HepG2 (cell line): ENCODE data around the gene POLR1E. TPM values are rescaled to one million over a fixed set of nuclear protein-coding genes. Genes with fewer than 3 reads are reported as not detected.

Experiments
- ATAC-seq: fragments of 200-7000 bp; cut with Tn5 transposase; 3 replicates; pipeline ENCODE4 v1.9.1; 2020; ENCODE audit warnings: mild to moderate bottlenecking, moderate library complexity
- BruUV-seq: library from RNA; stranded (reverse); fragments of 400-500 nt; replicated peaks from 2 replicates; lab custom pipeline; 2021; lab: Mats Ljungman, UMichigan
- CTCF ChIA-PET: fragments of 300-600 bp; formaldehyde crosslinking; extraction: SDS; loops from one replicate; lab custom pipeline; 2021; ENCODE audit warnings: low total read pairs, inconsistent platforms, low intra/inter-chr PET ratio; lab: Yijun Ruan, JAX
- POLR2A ChIA-PET: fragments of 350-600 bp; sonication (Branson Sonifier 250); formaldehyde crosslinking; loops from one replicate; lab custom pipeline; 2020; ENCODE audit warnings: antibody characterized with exemption, inconsistent platforms; lab: Yijun Ruan, JAX
- DNase-seq: peaks from one replicate; pipeline ENCODE4 v3.0.0-alpha.2; 2015; ENCODE audit warnings: low spot score
- FAIRE-seq: peaks from 3 replicates; lab custom pipeline; 2011; peaks lifted over from hg19 to GRCh38; lab: Jason Lieb, UNC
- H2AFZ ChIP-seq: one replicate; pipeline ENCODE4 v1.6.1; 2011; ENCODE audit warnings: low read length, inconsistent platforms
- H3K27ac ChIP-seq: fragments of 300-600 bp; 3 replicates; pipeline ENCODE4 v1.8.0; 2011; ENCODE audit warnings: mixed run types, mild to moderate bottlenecking, mixed read lengths, low read length, inconsistent platforms; ENCODE audit not compliant: insufficient read depth; ENCODE audit errors: extremely low read length
- H3K27me3 ChIP-seq, 2 experiments: fragments of 200-600 bp in 1 of 2; 2 replicates in 1 of 2; 3 replicates in 1 of 2; pipeline versions ENCODE4 v1.6.0 to v1.8.0; 2011; ENCODE audit warnings: low read length in 2 of 2, mild to moderate bottlenecking in 2 of 2, moderate library complexity in 2 of 2, inconsistent platforms in 1 of 2; ENCODE audit not compliant: insufficient read depth in 2 of 2, control insufficient read depth in 1 of 2
- H3K36me3 ChIP-seq, 2 experiments: fragments of 200-600 bp in 1 of 2; replicated peaks in 1 of 2; 2 replicates in 1 of 2; 3 replicates in 1 of 2; pipeline versions ENCODE4 v1.5.1 to v1.8.0; 2011; ENCODE audit warnings: low read length in 2 of 2, inconsistent platforms in 1 of 2; ENCODE audit not compliant: insufficient read depth in 2 of 2, control insufficient read depth in 1 of 2
- H3K4me1 ChIP-seq: 2 replicates; pipeline ENCODE4 v1.5.1; 2012; ENCODE audit warnings: low read length, inconsistent platforms; ENCODE audit not compliant: insufficient read depth
- H3K4me2 ChIP-seq: 2 replicates; pipeline ENCODE4 v1.6.0; 2011; ENCODE audit warnings: low read depth, low read length, inconsistent platforms
- H3K4me3 ChIP-seq, 3 experiments: fragments of 200-600 bp in 1 of 3; sonication (generic), shearing (Covaris generic) in 1 of 3; replicated peaks in 1 of 3; 2 replicates each; pipeline ENCODE4 v1.5.1; 2011 to 2016; ENCODE audit warnings: low read length in 3 of 3, inconsistent platforms in 2 of 3, low read depth in 2 of 3, mild to moderate bottlenecking in 2 of 3, control low read depth in 1 of 3, mixed read lengths in 1 of 3; ENCODE audit not compliant: insufficient read depth in 1 of 3
- H3K79me2 ChIP-seq: one replicate; pipeline ENCODE4 v1.6.1; 2011; ENCODE audit warnings: low read length, inconsistent platforms; ENCODE audit not compliant: insufficient read depth
- H3K9ac ChIP-seq: 2 replicates; pipeline ENCODE4 v1.6.0; 2011; ENCODE audit warnings: mild to moderate bottlenecking, low read depth, low read length, inconsistent platforms; ENCODE audit not compliant: insufficient read depth
- H3K9me3 ChIP-seq: 2 replicates; pipeline ENCODE4 v1.5.1; 2012; ENCODE audit warnings: mild to moderate bottlenecking, low read length
- H4K20me1 ChIP-seq: 2 replicates; pipeline ENCODE4 v1.6.0; 2011; ENCODE audit warnings: inconsistent platforms, mild to moderate bottlenecking, low read length, moderate library complexity; ENCODE audit not compliant: insufficient read depth
- KDM5A ChIP-seq: fragments of 200-600 bp; sonication (generic); IDR thresholded peaks from 2 replicates; pipeline ENCODE4 v1.7.0; 2018; ENCODE audit warnings: antibody characterized with exemption, mild to moderate bottlenecking, low read length, borderline replicate concordance
- PAWR ChIP-seq: sonication (generic); formaldehyde crosslinking; IDR thresholded peaks from 2 replicates; pipeline ENCODE4 v1.4.0; 2020; ENCODE audit warnings: missing genetic modification reagents, mild to moderate bottlenecking, borderline replicate concordance
- RFX5 ChIP-seq: IDR thresholded peaks from 2 replicates; pipeline ENCODE4 v1.6.1; 2011; ENCODE audit warnings: low read depth, low read length, improper control_type of control experiment
- TCF12 ChIP-seq, 2 experiments: fragments of 450-650 bp in 1 of 2; sonication (generic) in 1 of 2; formaldehyde crosslinking in 1 of 2; IDR thresholded peaks; 2 replicates each; pipeline versions ENCODE4 v1.6.1 to v1.8.0; 2017 to 2022; ENCODE audit warnings: antibody characterized with exemption in 1 of 2, mild to moderate bottlenecking in 1 of 2, missing genetic modification reagents in 1 of 2, moderate library complexity in 1 of 2
- ZC3H13 ChIP-seq: sonication (generic); formaldehyde crosslinking; IDR thresholded peaks from 2 replicates; pipeline ENCODE4 v1.8.1; 2023; ENCODE audit warnings: mild to moderate bottlenecking, missing genetic modification reagents, moderate library complexity
- ZFY ChIP-seq: sonication (generic); formaldehyde crosslinking; IDR thresholded peaks from 2 replicates; pipeline ENCODE4 v1.4.0; 2020; ENCODE audit warnings: missing genetic modification reagents
- ZHX1 ChIP-seq: sonication (generic); formaldehyde crosslinking; IDR thresholded peaks from 2 replicates; pipeline ENCODE4 v1.8.1; 2022; ENCODE audit warnings: low read depth, mild to moderate bottlenecking, missing genetic modification reagents
- ZNF44 ChIP-seq: sonication (generic); formaldehyde crosslinking; IDR thresholded peaks from 2 replicates; pipeline ENCODE4 v1.5.1; 2020; ENCODE audit warnings: mild to moderate bottlenecking, missing genetic modification reagents
- ZNF570 ChIP-seq: sonication (generic); formaldehyde crosslinking; IDR thresholded peaks from 2 replicates; pipeline ENCODE4 v1.4.0; 2020; ENCODE audit warnings: mild to moderate bottlenecking, missing genetic modification reagents, borderline replicate concordance
- WGBS: methylation state at CpG from one replicate; pipeline ENCODE4 v1.1.6; 2017; ENCODE audit warnings: low lambda C conversion rate; 5-methylcytosine and 5-hydroxymethylcytosine counted together
- in situ Hi-C: cut with HindIII; loops from 2 replicates; pipeline ENCODE4 v1.10.0; 2017; ENCODE audit warnings: low pct_unique_long_range_greater_than_20kb; ENCODE audit not compliant: extremely low pct_ligation_motif_present
- intact Hi-C: fragments of 100-400 bp; cut with micrococcal nuclease; formaldehyde crosslinking; loops from one replicate; pipeline ENCODE4 v1.10.0; 2022; ENCODE audit not compliant: unreplicated experiment
- polyA plus RNA-seq, 8 experiments: library from polyadenylated mRNA; depleted of rRNA in 3 of 8; stranded (reverse) in 7 of 8; unstranded in 1 of 8; fragments of >200 nt; fragmentation: Illumina TruSeq in 4 of 8; extraction: Trizol in 4 of 8; gene quantifications; 2 replicates each; pipeline versions ENCODE4 v1.2.1 to v1.2.3, GENCODE V29; 2011 to 2016; ENCODE audit warnings: low read depth in 4 of 8, missing spikeins in 1 of 8, mixed read lengths in 1 of 8; ENCODE audit not compliant: insufficient read depth in 1 of 8
- total RNA-seq, 5 experiments: library from RNA; depleted of rRNA; stranded (reverse); fragments of >200 nt; fragmentation: Illumina TruSeq; extraction: Trizol; gene quantifications; 2 replicates each; pipeline ENCODE4 v1.2.3, GENCODE V29; 2016; ENCODE audit warnings: low read depth in 1 of 5

The POLR1E gene
- total and polyA plus RNA-seq, 2 of the 13 experiments (the other 11 are each of a cell fraction or from before 2014, with no cell fraction given): 23.0 to 37.8 TPM

GRCh38 chr9:37539634-37540033, 53.9 kb downstream of the POLR1E start (continued):
- no peak for TF ChIP-seq TCF12 (IDR thresholded peaks at IDR 0.05)
- no peak for TF ChIP-seq TCF12 (CRISPR knock-in tag; IDR thresholded peaks at IDR 0.05)
- TF ChIP-seq ZHX1 (CRISPR knock-in tag): no peak

- Histone ChIP-seq H4K20me1 (no peaks in the 10 kb centered on the region), H3K9ac (no peak overlapping the region), H3K27ac (no peak overlapping the region), H3K79me2 (no peaks in the 10 kb centered on the region), H2AFZ (no peak overlapping the region), H3K4me1 (no peaks in the 10 kb centered on the region), H3K4me2 (no peak overlapping the region), H3K27me3 (no peaks in the 10 kb centered on the region), H3K4me3 (no peak overlapping the region), H3K9me3 (no peaks in the 10 kb centered on the region), H3K36me3 (peaks cover 3 to 4% of the 10 kb centered on the region in 2 experiments; a peak in 2 of 5 replicates)
- no TSS peak for BruUV-seq
- 95% methylated on average over 3 of the region's 3 CpGs for WGBS
- DNase-seq (no peak), ATAC-seq (no peak), FAIRE-seq (no peak)
- in situ Hi-C loops (no loop called here), intact Hi-C loops (no loop called here)
- ChIA-PET CTCF (no interaction called here), POLR2A (no interaction called here)
- no peak for TF ChIP-seq RFX5
- TF ChIP-seq ZNF44: no peak
- TF ChIP-seq ZFY: no peak
- no peak for TF ChIP-seq PAWR (CRISPR knock-in tag)
- TF ChIP-seq ZC3H13 (CRISPR knock-in tag): no peak
- TF ChIP-seq ZNF570 (CRISPR knock-in tag): no peak
- no peak for TF ChIP-seq KDM5A
Measured at GRCh38 chr9:37540634-37541033, 54.9 kb downstream of the POLR1E start.
